Right lobe of liver (tissue), 6 donors: ENCODE measurements around the gene NFKB1. TPM values are rescaled to one million over a fixed set of nuclear protein-coding genes. Genes with fewer than 3 reads are reported as not detected.
A peak's percentile ranks its signal among the peaks of the same experiment; 100 is the strongest.
"Not testable (repeated sequence)": the region's sequence is repeated elsewhere in the genome, so short reads cannot be mapped to it uniquely, and the experiment has no call there.

ENCODE experiments used
- ATAC-seq, 4 donors: fragments of 200-7000 bp; cut with Tn5 transposase; one replicate each; pipeline ENCODE4 v1.9.1; 2020; ENCODE audit warnings: mild to moderate bottlenecking in 4 of 4, moderate library complexity in 4 of 4
- DNase-seq, 3 donors: peaks; one replicate each; pipeline ENCODE4 v3.0.0-alpha.2; 2020
- H3K27ac ChIP-seq, 3 donors: fragments of 200-600 bp; one replicate each; pipeline ENCODE4 v1.8.0; 2022
- H3K27me3 ChIP-seq, 2 donors: fragments of 200-600 bp; one replicate each; pipeline ENCODE4 v1.8.0; 2022
- H3K36me3 ChIP-seq, 4 donors: fragments of 200-600 bp; sonication (generic) in 1 of 4; one replicate each; pipeline versions ENCODE4 v1.5.1 to v1.8.0; 2017 to 2022; ENCODE audit warnings: control low read depth in 1 of 4
- H3K4me1 ChIP-seq, 4 donors: fragments of 200-600 bp; sonication (generic) in 1 of 4; one replicate each; pipeline versions ENCODE4 v1.5.1 to v1.8.0; 2017 to 2022; ENCODE audit warnings: control low read depth in 1 of 4
- H3K4me3 ChIP-seq, 3 donors: fragments of 200-600 bp; one replicate each; pipeline ENCODE4 v1.8.0; 2022
- H3K9me3 ChIP-seq, 4 donors: fragments of 200-600 bp; sonication (generic) in 1 of 4; one replicate each; pipeline versions ENCODE4 v1.5.1 to v1.8.0; 2017 to 2022; ENCODE audit warnings: control low read depth in 1 of 4
- CTCF ChIP-seq, 4 donors: fragments of 200-600 bp in 3 of 4; fragments of 450-650 bp in 1 of 4; IDR thresholded peaks; one replicate each; pipeline versions ENCODE4 v1.5.1 to v1.8.0; 2016 to 2022; ENCODE audit warnings: antibody characterized with exemption in 4 of 4, mild to moderate bottlenecking in 2 of 4
- POLR2A ChIP-seq: fragments of 450-650 bp; IDR thresholded peaks from one replicate; pipeline ENCODE4 v1.6.1; 2017; ENCODE audit warnings: antibody characterized with exemption, mild to moderate bottlenecking
- WGBS: methylation state at CpG from one replicate; pipeline ENCODE4 v1.1.6; 2018; ENCODE audit warnings: low coverage, low lambda C conversion rate; ENCODE audit not compliant: insufficient coverage; ENCODE audit errors: missing lambda C conversion rate; 5-methylcytosine and 5-hydroxymethylcytosine counted together
- intact Hi-C, 2 donors: fragments of 100-400 bp; cut with DNase I; formaldehyde crosslinking; loops; one replicate each; pipeline versions ENCODE4 v1.11.2 to v1.14.1; 2022
- total RNA-seq, 6 experiments: library from RNA; depleted of rRNA in 2 of 6; stranded (reverse); fragments of >200 nt in 2 of 6; fragmentation: NEBNext Ultra II Directional in 3 of 6; extraction: Animal tissue kit (Norgen Biotek cat#: 25700) in 3 of 6; gene quantifications; one replicate each; pipeline versions ENCODE4 v1.1.0 to v1.2.4, GENCODE V29; 2016 to 2023
- donor health status: DM: no; HTN: yes; CAD: no.
- donor health status: DM: no; HTN: no; CAD: no.
- donor health status: DM: no; HTN: no; CAD: no.
- donor health status: DM: no; HTN: yes; CAD: no.
- donor health status: DM: no; HTN: yes; CAD: no.

NFKB1 gene
- total RNA-seq, 6 experiments from 2014 or later = 13.8 to 48.6 (median 17.5) TPM

- ATAC-seq = no peak
These were observed 23.0 kb upstream of the NFKB1 start for GRCh38 chr4:102478186-102478585.

GRCh38 chr4:102479832-102480231 is 21.3 kb upstream of the NFKB1 start:
- H3K36me3 ChIP-seq, H3K4me1 ChIP-seq, H3K27me3 ChIP-seq, DNase-seq, ATAC-seq, H3K4me3 ChIP-seq, H3K9me3 ChIP-seq, intact Hi-C loops, H3K27ac ChIP-seq: not testable (repeated sequence)
- 65% methylated on average over 2 of the region's 2 CpGs for WGBS

More at GRCh38 chr4:102478186-102478585, 23.0 kb upstream of the NFKB1 start:
- no peak for TF ChIP-seq CTCF (IDR thresholded peaks at IDR 0.05)
- TF ChIP-seq POLR2A = no peak
- H3K36me3 ChIP-seq = no peaks in the 10 kb centered on the region
- no peaks in the 10 kb centered on the region for H3K4me1 ChIP-seq
- H3K4me3 ChIP-seq = no peak overlapping the region
- no peak overlapping the region for H3K27ac ChIP-seq
- no peaks in the 10 kb centered on the region for H3K9me3 ChIP-seq
- intact Hi-C loops = no loop called here
- 33% methylated on average over 1 of the region's 7 CpGs for WGBS
- DNase-seq = no peak
- H3K27me3 ChIP-seq = no peaks in the 10 kb centered on the region

GRCh38 chr4:102483120-102483519 is 18.0 kb upstream of the NFKB1 start:
- ATAC-seq (no peak), DNase-seq (peak in 1 of 3 donors; percentile 40)
- H3K9me3 ChIP-seq = no peaks in the 10 kb centered on the region
- intact Hi-C loops = no loop called here
- no peaks in the 10 kb centered on the region for H3K27me3 ChIP-seq
- no peaks in the 10 kb centered on the region for H3K36me3 ChIP-seq
- no peak overlapping the region for H3K4me3 ChIP-seq
- H3K4me1 ChIP-seq = no peaks in the 10 kb centered on the region
- WGBS = 100% methylated on average over 3 of the region's 17 CpGs
- no peak overlapping the region for H3K27ac ChIP-seq
- TF ChIP-seq CTCF (IDR thresholded peaks at IDR 0.05) (no peak), POLR2A (no peak)

GRCh38 chr4:102483990-102484692 is 17.0 kb upstream of the NFKB1 start:
- not testable (repeated sequence) for H3K27me3 ChIP-seq, ATAC-seq

GRCh38 chr4:102492531-102493241 is 8.5 kb upstream of the NFKB1 start:
- Histone ChIP-seq H3K9me3 (no peaks in the 10 kb centered on the region), H3K4me3 (no peak overlapping the region), H3K27ac (no peak overlapping the region), H3K4me1 (no peaks in the 10 kb centered on the region), H3K27me3 (no peaks in the 10 kb centered on the region), H3K36me3 (no peaks in the 10 kb centered on the region)
- WGBS = 75% methylated on average over 2 of the region's 2 CpGs
- DNase-seq (no peak), ATAC-seq (no peak)
- intact Hi-C loops = no loop called here
- TF ChIP-seq CTCF (IDR thresholded peaks at IDR 0.05) = no peak
- TF ChIP-seq POLR2A = no peak

More at GRCh38 chr4:102483990-102484692, 17.0 kb upstream of the NFKB1 start:
- H3K27ac ChIP-seq, intact Hi-C loops, H3K9me3 ChIP-seq, H3K4me3 ChIP-seq, H3K36me3 ChIP-seq, H3K4me1 ChIP-seq, DNase-seq: not testable (repeated sequence)
- WGBS = 80% methylated on average over 15 of the region's 19 CpGs
